GM23248 (cell line): ENCODE results near the gene PAPPA.

Source experiments
- EZH2 ChIP-seq: fragments of 200-600 bp; sonication (generic); IDR thresholded peaks from 2 replicates; pipeline ENCODE4 v1.6.1; 2018; ENCODE audit warnings: antibody characterized with exemption, mild to moderate bottlenecking; ENCODE audit not compliant: insufficient read depth, poor library complexity, severe bottlenecking
- EZH2phosphoT487 ChIP-seq: fragments of 200-600 bp; sonication (generic); IDR thresholded peaks from 2 replicates; pipeline ENCODE4 v1.6.1; 2018; ENCODE audit warnings: antibody characterized with exemption, moderate library complexity, mild to moderate bottlenecking, low read depth; ENCODE audit not compliant: insufficient read depth

GRCh38 chr9:116144038-116144437 is 9.6 kb upstream of the PAPPA start:
- TF ChIP-seq EZH2 (no peak), EZH2phosphoT487 (no peak)
